ENCODE results near the gene APP.

DNA sequence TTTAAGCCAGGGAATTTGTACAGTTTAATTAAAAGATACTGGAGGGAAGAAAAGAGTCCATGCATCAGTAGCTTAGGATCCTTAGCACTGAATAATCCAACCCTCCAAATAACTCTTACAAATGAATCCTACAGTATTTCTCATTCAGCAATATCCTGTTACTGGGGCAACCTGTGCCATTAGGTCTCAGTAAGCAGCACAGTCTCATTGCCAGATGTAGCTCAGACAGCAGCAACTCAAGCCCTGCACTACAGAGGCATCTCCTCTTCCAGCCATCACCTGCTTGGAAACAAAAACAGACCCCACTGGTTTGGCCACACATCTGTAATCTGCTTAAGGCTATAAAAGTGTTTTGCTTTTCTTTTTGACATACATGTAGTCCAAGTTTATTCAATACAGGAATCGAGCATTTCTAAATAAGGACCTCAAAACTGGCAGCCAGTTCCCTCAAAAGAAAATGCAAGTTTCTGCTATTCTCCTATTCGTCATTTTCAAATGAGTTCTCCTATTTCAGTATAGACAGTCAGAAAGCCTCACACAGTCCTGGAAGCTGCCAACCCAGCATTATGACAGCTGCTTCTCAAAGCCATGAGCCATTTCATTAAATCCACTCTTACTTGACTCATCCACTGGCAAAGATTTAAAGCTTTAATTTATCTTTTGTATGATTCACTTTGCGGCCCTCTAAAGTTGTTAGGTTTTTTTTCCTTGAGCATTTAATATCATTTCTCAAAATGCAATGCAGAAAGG lies 129.0 kb downstream of the APP start:
- TF ChIP-seq EZH2 (optimal IDR thresholded peaks at IDR 0.05; ENCODE audit: low read depth, low read length) = no peak
- TF ChIP-seq CTCF (IDR thresholded peaks at IDR 0.05; ENCODE audit: low read length) = no peak
